Fibroblast of skin of left biceps (primary cell): ENCODE measurements around the gene PALM.
A peak's percentile ranks its signal among the peaks of the same experiment; 100 is the strongest.
"Not testable (repeated sequence)": the region's sequence is repeated elsewhere in the genome, so short reads cannot be mapped to it uniquely, and the experiment has no call there.

Experiments used
- DNase-seq, 2 experiments: peaks; one replicate each; pipeline ENCODE4 v3.0.0-alpha.2; 2013; ENCODE audit warnings: low read depth in 2 of 2

PALM gene, protein sequence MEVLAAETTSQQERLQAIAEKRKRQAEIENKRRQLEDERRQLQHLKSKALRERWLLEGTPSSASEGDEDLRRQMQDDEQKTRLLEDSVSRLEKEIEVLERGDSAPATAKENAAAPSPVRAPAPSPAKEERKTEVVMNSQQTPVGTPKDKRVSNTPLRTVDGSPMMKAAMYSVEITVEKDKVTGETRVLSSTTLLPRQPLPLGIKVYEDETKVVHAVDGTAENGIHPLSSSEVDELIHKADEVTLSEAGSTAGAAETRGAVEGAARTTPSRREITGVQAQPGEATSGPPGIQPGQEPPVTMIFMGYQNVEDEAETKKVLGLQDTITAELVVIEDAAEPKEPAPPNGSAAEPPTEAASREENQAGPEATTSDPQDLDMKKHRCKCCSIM

DNA sequence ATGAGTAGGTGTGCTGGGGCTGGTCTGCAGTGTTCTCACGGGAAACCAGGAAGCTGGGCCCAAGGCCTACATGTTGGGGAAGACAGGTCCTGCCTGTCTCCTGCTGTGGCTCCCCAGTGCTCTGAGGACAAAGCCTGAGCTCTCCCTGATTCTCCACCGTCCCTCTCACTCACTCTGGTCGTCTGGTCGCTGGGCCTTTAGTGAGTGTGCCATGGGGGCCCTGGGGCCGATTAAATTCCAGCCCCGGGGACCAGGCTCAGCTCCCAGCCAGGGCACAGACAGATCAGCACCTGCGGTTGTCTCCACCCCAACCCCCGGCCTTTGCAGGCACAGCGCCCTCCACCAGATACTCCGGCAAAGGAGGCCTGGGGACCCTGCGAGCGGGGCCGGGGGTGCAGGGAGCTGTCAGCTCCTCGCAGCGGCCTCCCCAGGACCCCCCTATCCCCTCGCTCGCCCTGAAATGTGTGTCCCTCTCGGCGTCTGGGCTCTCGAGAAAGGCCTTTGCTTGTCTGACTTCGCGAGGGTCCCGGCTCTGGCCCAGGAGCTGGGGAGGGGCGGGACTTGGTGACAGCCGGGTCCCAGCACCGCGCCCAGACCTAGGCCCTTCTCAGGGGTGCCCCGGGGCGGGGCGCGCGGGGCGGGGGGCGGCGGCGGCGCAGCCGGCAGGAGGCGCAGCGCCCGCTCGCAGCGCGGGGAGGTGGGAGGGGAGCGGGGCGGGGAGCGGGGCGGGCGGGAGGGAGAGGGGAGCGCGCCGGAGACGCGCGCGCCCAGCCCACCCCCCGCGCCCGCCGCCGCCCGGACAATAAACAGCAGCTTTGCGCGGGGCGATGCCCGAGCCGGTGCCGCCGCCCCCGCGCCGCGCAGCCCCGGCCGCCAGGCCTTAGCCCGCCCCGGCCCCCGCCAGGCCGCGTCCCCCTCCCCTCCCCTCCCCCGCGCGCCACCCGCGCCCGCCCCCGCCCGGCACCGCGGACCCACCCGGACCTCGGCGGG, at the start of gene PALM:
TSS of gene PALM (plus strand) at position 782 of the 990 bp plus-strand sequence. CDS start 212 bp downstream, outside the sequence.
- DNase-seq, result no peak

DNA sequence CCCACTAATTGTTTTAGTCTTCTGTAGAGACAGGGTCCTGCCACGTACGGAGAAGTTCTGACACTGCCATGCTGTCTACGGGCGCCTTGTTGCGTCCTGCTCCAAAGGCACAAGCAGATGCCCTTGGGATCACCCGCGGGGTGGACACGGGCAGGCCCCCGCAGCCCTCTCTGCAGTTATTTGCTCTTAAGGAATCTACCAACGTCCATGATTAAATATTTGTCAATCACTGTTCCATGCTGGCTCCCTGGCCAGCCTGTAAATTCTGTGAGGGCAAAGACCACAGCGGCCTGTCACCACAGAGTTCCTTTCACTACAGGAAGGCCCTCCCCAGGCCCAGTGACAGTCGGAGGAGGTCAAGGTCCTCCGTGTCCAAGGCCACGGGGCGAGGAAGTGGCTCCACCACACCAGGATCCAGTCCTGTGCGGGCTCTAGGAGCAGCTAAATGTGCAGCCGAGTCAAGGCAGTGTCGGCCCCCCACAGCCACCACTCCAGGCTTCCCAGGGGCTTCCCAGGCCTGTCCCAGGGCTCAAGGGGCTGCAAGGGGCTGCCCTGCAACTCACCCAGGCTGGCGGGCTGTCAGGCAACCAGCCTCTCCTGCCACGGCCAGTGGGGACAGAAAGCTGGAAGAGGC, 47.8 kb upstream of the PALM start:
- no peak for DNase-seq

DNA sequence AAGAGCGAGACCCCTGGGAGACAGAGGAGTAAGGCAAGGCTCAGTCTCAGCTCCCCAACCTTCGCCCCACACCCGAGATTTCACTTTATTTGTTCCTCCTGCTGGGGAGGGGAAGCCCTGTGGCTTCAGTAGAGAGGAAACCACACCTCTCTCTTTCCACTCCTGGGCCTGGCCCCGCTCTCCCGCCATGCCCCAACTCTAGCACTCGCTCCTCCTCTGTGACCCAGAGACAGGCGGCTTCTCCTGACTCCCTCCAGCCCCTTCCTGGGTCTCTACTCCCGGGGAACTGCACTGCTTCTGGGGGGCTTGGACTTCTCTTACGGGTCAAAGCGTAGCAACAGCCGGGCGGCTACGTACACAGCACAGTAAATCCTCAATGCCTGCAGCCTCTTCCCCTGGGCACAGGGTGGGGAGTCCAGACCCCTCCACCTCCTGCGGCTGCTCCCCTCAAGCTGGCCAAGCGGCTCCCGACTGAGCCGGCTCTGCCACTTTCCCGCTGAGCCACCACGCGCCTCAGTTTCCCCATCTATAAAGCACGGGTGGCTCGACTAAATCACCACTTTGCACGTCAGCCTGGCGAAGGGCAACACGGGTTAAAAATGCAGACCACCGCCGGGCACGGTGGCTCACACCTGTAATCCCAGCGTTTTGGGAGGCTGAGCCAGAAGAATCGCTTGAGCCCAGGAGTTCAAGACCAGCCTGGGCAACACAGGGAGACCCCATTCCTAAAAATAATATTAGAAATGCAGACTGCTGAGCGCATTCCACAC, 47.1 kb upstream of the PALM start:
- DNase-seq, result no peak

DNA sequence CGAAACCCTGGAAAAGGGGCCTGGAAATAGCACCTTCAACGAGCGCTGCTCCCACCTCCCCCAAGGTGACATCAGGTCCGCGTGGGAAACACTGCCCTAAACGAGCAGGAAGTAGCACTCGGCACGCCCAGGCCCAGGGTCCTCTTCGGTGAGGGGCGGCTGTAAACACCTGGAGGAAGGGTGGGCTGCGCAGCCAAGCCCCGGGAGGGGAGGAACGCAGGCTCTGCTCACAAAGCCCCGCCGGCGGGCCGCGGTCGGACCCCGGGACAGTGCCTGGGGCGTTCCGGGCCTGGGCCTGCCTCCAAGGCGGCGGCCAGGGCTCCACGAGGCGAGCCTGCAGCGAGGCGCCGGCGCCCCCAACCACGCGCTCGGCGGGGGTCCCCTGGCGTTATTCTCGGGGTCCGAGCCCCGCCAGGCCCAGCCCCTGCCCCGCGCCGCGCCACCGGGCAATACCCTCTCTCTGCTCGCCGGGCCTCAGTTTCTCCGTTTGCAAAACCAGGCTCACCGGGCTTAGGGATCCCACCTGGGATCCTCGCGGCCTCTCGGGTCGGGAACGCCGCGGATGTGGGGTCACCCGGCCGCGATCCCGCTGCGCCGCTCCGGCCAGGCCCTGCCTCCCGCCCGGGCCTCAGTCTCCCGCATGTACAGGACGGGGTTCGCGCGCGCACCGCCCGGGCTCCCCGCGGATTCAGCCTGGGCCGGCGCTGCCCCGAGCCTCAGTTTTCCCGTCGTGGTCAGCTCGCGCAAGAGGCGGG, 46.4 kb upstream of the PALM start:
- DNase-seq, result no peak

DNA sequence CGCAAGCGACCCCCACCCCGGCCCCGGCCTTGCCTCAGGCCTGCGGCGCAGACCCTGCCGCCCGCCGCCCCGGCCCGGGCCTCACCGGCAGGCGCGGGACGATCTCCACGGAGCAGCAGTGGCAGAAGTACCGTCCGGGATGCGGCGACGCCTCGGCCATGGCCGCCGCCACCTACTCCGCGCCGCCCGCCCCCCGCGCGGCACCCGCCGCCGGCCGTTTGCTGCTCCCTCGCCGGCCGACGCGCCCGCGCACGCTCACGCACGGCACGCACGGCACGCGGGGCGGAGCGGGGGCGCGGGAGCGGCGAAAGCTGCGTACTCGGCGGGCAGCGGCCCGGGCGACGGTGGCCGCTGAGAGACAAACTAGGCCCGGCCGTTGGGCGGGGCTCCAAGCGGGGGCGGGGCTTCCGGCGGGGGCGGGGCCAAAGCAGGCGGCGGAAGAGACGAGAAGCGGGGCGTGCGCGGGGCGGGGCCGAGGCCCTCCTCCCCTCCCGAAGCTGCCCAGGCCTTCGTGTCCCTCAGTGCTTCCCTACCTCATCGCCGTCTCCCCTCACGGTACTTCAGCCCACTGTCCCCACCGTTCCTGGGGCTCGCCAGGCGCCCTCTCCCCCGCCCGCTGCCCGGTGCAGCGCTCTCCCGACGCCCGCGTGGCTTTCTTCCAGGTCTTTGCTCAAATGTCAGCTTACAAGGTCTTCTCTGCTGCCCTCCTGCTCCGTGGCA, 45.6 kb upstream of the PALM start, which contains the start of gene RNF126:
TSS of gene RNF126 (minus strand) at position 253 of the 720 bp plus-strand sequence. CDS start at position 160, 93 bp downstream.
- peak; percentile 84 to 85 for DNase-seq

DNA sequence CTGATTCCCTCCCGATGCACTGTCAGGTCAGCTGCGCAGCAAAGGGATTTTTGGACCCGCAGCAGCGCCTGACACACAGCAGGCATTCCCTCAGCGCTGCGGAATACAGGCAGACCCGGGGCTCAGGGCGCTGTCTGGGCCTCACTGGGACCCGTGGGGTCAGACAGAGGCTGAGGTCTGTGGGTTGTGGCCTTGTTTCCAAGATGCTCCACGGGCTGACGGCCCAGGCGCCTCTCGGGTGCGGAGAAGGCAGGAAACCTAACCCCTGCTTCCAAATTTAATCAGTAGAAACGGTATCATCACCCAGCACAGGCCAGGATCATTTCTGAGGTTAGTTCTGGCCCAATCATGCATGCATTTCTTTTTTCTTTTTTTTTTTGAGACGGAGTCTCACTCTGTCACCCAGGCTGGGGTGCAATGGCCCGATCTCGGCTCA, 45.0 kb upstream of the PALM start:
- DNase-seq, result no peak

DNA sequence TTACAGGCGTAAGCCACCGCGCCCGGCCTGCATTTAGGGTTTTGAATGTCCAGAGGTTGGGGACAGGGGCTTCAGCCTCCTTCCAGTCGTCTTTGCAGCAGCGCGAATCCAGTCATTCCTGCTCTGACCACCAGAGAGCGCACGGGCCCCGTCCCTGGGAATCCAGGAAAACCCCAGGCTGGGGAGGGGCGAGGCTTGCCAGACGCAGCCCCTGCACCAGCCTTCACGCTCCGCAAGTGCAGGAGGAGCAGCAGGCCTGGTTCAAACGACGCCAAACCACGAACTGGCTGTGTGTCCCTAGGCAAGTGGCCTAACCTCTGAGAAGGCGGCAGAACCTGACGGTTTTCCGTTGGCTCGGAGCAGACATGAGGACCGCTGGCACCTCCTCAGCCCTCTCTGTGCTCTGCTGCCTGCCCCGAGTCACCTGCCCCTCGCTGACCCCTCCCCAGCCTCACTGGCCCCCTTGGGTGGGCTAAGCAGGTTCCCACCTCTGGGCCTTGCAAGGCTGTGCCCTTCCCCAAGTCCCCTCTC, 43.8 kb upstream of the PALM start:
- peak; percentile 29 to 33 for DNase-seq

DNA sequence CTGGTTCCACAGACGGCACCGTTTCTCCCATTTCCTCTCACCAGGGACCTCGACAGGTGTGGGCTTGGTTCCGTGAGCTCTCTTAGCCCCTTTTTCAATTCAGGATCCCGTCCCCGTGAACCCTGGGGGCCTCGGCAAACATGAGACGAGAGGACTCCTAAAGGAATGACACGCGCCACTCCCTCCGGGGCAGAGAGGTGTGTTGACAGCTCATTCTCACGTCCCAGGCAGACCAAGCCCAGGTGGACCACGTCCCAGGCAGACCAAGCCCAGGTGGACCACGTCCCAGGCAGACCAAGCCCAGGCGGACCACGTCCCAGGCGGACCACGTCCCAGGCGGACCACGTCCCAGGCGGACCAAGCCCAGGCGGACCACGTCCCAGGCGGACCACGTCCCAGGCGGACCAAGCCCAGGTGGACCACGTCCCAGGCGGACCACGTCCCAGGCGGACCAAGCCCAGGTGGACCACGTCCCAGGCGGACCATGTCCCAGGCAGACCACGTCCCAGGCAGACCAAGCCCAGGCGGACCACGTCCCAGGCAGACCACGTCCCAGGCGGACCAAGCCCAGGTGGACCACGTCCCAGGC, 41.7 kb upstream of the PALM start:
- not testable (repeated sequence) for DNase-seq

DNA sequence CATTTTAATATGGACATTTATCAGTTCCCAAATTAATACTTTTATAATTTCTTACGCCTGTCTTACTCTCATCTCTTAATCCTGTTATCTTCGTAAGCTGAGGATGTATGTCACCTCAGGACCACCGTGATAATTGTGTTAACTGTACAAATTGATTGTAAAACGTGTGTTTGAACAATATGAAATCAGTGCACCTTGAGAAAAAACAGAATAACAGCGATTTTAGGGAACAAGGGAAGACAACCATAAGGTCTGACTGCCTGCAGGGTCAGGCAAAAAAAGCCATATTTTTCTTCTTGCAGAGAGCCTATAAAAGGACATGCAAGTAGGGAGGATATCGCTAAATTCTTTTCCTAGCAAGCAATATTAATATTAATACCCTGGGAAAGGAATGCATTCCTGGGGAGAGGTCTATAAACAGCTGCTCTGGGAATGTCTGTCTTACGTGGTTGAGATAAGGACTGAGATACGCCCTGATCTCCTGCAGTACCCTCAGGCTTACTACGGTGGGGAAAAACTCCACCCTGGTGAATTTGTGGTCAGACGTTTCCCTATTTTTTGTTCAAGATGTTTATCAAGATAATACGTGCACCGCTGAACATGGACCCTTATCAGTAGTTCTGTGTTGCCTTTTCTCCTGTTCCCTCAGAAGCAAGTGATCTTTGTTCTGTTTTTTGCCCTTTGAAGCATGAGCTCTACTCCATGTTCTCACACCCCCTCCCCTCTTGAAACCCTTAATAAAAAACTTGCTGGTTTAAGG, 39.9 kb upstream of the PALM start:
- not testable (repeated sequence) for DNase-seq

DNA sequence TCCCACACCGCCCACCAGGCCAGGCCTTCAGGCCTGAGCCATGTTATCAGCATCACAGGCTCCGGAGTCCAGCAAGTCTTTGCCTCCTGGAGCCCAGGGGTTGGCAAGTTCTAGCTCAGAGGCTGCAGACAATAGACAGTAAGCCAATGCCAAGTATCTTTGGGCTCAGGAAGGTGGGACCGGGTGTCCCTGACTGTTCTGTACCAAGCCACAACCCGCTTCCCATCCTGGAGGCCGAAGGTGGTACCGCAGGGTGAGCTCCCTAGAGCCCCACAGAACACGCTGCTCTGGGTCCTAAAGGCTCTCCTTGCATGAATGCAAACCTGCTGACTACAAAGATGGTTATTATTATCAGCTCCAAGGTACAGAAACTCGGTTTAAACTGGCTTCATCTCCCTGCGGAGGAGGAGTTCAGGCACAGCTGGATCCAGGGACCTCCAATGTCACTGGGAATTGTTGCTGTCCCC, 38.1 kb upstream of the PALM start:
- no peak for DNase-seq

DNA sequence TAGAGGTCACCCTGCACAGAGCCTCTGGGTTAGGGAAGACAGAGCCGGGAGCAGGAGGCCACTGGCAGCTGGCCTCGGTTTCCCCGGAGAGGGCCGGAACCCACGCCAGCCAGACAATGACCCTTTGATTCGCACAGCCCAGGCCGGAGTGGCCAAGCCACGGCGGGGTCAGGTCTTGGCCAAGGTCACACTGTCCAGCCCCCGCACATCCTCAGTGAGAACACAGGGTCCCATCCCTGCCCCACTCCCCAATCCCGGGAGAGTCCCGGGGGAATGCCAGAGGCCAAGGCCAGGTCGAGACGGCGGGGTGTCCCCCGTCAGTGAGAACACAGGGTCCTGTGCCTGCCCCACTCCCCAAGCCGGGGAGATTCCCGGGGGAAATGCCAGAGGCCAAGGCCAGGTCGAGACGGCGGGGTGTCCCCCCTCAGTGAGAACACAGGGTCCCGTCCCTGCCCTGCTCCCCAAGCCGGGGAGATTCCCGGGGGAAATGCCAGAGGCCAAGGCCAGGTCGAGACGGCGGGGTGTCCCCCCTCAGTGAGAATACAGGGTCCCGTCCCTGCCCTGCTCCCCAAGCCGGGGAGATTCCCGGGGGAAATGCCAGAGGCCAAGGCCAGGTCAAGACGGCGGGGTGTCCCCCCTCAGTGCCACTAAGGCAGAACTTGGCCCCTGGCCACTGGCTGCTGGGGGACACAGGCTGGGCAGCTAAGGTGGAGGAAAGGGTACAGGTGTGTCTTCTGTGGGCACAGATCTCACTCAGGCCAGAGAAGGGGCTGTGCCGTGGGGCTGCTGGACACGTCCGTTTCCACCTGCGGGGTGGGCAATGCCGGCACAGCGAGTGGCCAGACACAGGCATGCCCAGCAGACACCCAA, 34.2 kb upstream of the PALM start:
- DNase-seq, result no peak

DNA sequence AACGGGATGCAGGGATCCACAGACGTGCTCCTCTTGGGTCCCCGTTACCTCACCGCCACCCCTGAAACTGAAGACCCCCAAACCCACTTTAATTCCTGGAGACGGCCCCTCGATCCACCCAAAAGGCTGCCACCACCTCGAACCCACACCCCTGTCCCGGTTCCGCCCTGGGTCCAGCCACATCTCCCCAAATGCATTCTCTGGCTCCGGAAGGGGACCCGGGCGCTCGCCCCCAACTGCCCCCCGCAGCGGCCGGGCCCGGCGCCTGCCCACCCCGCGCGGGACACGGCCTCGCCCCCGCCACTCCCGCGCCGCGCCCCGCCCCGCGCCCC, 32.8 kb upstream of the PALM start:
- DNase-seq, result no peak

DNA sequence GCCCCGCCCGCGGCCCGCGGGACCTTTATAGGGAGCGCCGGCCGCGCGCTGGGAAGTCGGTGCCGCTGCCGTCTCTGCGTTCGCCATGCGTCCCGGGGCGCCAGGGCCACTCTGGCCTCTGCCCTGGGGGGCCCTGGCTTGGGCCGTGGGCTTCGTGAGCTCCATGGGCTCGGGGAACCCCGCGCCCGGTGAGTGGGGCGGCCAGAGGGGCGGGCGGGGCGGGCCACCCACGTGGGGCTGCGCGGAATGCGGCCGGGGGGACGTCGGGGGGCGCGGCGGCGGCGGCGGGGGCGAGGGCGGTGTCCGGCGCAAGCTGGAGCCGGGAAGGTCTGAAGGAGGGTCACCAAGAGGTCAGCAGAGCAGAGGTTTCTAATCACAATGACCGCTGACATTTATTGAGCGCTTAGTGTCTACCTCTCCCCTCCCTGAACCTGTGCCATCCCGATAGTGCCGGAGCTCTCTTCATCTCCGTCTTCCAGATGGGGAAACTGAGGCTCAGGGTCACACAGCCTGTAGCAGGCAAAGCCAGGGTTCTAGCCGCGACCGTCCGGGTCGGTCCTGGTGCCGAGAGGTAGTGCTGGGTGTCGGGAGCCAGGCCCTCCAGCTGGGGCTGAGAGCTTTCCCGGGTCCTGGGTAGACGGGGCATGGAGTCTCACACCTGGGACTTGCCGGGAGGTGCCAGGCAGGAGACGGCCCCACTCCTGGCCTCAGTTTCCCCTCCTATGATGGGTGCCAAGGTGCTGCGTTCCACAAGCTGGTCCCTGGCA, 32.2 kb upstream of the PALM start, which contains the start of gene FSTL3:
TSS of gene FSTL3 (plus strand) at position 54 of the 767 bp plus-strand sequence. CDS start at position 86, 32 bp downstream.
- no peak for DNase-seq

DNA sequence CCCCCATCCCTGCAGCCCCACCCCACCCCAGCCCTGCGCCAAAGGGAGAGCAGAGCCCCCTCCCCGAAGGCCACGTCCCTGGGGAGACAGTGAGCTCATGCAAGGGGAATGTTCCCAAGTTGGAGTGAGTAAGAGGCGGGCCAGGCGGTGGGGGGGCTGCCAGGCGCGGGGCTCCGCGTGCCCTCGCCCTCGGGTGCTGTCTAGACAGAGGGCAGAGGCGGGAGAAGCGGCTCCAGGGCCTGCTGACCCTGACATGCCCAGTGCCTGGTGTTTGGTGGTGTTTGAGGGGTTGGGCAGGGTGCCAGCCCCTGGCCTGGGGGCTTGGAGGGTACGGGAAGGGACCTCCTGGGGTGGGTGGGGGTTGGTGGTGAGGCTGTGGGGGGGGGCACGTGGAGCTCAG, 31.5 kb upstream of the PALM start:
- DNase-seq, result peak; percentile 55 to 57

DNA sequence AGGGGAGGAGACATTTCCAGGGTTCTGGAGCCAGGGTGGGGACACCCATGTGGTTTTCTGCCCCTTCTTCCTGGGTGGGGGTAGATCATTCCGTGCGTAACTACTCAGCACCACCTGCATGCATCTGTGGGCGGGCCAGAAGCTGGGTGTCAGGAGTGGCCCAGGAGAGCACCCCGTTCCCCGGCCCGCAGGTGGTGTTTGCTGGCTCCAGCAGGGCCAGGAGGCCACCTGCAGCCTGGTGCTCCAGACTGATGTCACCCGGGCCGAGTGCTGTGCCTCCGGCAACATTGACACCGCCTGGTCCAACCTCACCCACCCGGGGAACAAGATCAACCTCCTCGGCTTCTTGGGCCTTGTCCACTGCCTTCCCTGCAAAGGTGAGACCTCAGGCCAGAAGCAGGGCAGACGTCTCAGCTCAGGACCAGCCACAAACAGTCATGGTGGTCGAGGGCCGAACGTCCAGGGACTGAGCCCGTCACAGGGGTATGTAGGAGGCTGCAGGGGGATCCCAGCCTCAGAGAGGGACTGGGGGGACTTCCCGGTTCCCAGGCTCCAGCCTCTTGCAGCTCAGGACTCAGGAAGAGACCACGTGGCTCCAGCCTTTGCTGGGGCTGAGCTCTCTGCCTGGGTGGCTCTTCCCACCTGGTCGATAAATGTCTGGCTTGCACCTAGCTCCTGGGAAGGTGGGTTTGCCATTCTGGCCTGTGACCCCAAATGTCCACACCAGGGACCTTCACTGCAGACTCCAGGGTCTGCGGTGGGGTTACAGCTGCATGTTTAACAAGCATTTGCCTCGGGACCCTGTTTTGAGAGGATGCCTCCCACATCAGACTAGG, 30.9 kb upstream of the PALM start:
- DNase-seq, result no peak
